GM23338 (cell line): Measurements from ENCODE around the gene PTRH1. TPM values are rescaled to one million over a fixed set of nuclear protein-coding genes. Genes with fewer than 3 reads are reported as not detected.

ENCODE experiments used
- ATAC-seq: fragments of 200-7000 bp; cut with Tn5 transposase; 3 replicates; pipeline ENCODE4 v1.9.1; 2020
- DNase-seq: peaks from one replicate; pipeline ENCODE4 v3.0.0-alpha.2; 2015; ENCODE audit warnings: low spot score
- H2AFZ ChIP-seq: fragments of 200-600 bp; sonication (generic); 2 replicates; pipeline ENCODE4 v1.8.0; 2016; ENCODE audit warnings: antibody characterized with exemption, mild to moderate bottlenecking, moderate library complexity
- H3F3A ChIP-seq: fragments of 200-600 bp; sonication (generic); replicated peaks from 2 replicates; pipeline ENCODE4 v1.8.0; 2017; ENCODE audit warnings: antibody characterized with exemption, mixed run types, low read depth
- H3K27ac ChIP-seq: fragments of 200-600 bp; sonication (generic); 2 replicates; pipeline ENCODE4 v1.6.1; 2016; ENCODE audit warnings: low read depth
- H3K27me3 ChIP-seq: fragments of 200-600 bp; sonication (generic); 2 replicates; pipeline ENCODE4 v1.8.0; 2016; ENCODE audit warnings: mild to moderate bottlenecking, mixed run types, moderate library complexity; ENCODE audit not compliant: insufficient read depth
- H3K36me3 ChIP-seq: fragments of 200-600 bp; sonication (generic); 2 replicates; pipeline ENCODE4 v1.8.0; 2016; ENCODE audit warnings: mild to moderate bottlenecking; ENCODE audit not compliant: insufficient read depth
- H3K4me1 ChIP-seq: fragments of 200-600 bp; sonication (generic); 2 replicates; pipeline ENCODE4 v1.8.0; 2016; ENCODE audit warnings: mild to moderate bottlenecking, moderate library complexity; ENCODE audit not compliant: insufficient read depth
- H3K4me2 ChIP-seq: fragments of 200-600 bp; sonication (generic); 2 replicates; pipeline ENCODE4 v1.7.1; 2017; ENCODE audit warnings: mixed run types
- H3K4me3 ChIP-seq: fragments of 200-600 bp; sonication (generic); 2 replicates; pipeline ENCODE4 v1.6.1; 2016; ENCODE audit warnings: mixed run types
- H3K79me2 ChIP-seq: fragments of 200-600 bp; sonication (generic); replicated peaks from 2 replicates; pipeline ENCODE4 v1.8.0; 2017; ENCODE audit warnings: mild to moderate bottlenecking; ENCODE audit not compliant: insufficient read depth
- H3K9me2 ChIP-seq: fragments of 200-600 bp; sonication (generic); 2 replicates; pipeline ENCODE4 v1.8.0; 2017; ENCODE audit not compliant: insufficient read depth
- H4K20me1 ChIP-seq: fragments of 200-600 bp; sonication (generic); replicated peaks from 2 replicates; pipeline ENCODE4 v1.8.0; 2017; ENCODE audit warnings: mild to moderate bottlenecking; ENCODE audit not compliant: insufficient read depth
- H3K27ac Mint-ChIP-seq: 2 replicates; pipeline ENCODE4 v1.8.0; 2020; ENCODE audit warnings: inconsistent platforms, mild to moderate bottlenecking, moderate library complexity, mixed read lengths
- H3K27me3 Mint-ChIP-seq: 3 replicates; pipeline ENCODE4 v1.8.0; 2022; ENCODE audit warnings: low read depth, mild to moderate bottlenecking, moderate library complexity, mixed read lengths, inconsistent platforms; ENCODE audit not compliant: insufficient read depth, poor library complexity
- H3K36me3 Mint-ChIP-seq: 3 replicates; pipeline ENCODE4 v1.8.0; 2021; ENCODE audit warnings: low read depth, mild to moderate bottlenecking, inconsistent platforms, moderate library complexity, mixed read lengths
- H3K4me1 Mint-ChIP-seq: 3 replicates; pipeline ENCODE4 v1.8.0; 2020; ENCODE audit warnings: mild to moderate bottlenecking, inconsistent platforms, mixed read lengths
- H3K4me3 Mint-ChIP-seq: 3 replicates; pipeline ENCODE4 v1.8.0; 2021; ENCODE audit warnings: moderate library complexity, mild to moderate bottlenecking, inconsistent platforms, mixed read lengths
- H3K9me3 Mint-ChIP-seq: 3 replicates; pipeline ENCODE4 v1.8.0; 2020; ENCODE audit warnings: moderate library complexity, mild to moderate bottlenecking, inconsistent platforms, mixed read lengths
- CREB1 ChIP-seq: fragments of 250-450 bp; sonication (Bioruptor Pico); IDR thresholded peaks from 2 replicates; pipeline ENCODE4 v1.5.0; 2020; ENCODE audit warnings: low read depth, mild to moderate bottlenecking, moderate library complexity
- CTCF ChIP-seq, 2 experiments: fragments of 200-600 bp in 1 of 2; sonication (generic) in 1 of 2; conservative IDR thresholded peaks; 2 replicates each; pipeline versions ENCODE4 v1.5.1 to v1.6.1; 2016 to 2017; ENCODE audit warnings: antibody characterized with exemption in 2 of 2, low read depth in 2 of 2, mild to moderate bottlenecking in 2 of 2, moderate library complexity in 1 of 2
- ETS1 ChIP-seq: IDR thresholded peaks from 2 replicates; pipeline ENCODE4 v1.6.1; 2016; ENCODE audit warnings: antibody characterized with exemption
- EZH2phosphoT487 ChIP-seq: fragments of 200-600 bp; sonication (generic); IDR thresholded peaks from one replicate; pipeline ENCODE4 v1.8.1; 2018; ENCODE audit warnings: antibody characterized with exemption; ENCODE audit not compliant: unreplicated experiment
- JUNB ChIP-seq: IDR thresholded peaks from one replicate; pipeline ENCODE4 v1.6.1; 2016; ENCODE audit warnings: antibody characterized with exemption; ENCODE audit not compliant: unreplicated experiment
- NANOG ChIP-seq: IDR thresholded peaks from 2 replicates; pipeline ENCODE4 v1.6.1; 2016; ENCODE audit warnings: antibody characterized with exemption, borderline replicate concordance
- POLR2AphosphoS5 ChIP-seq: IDR thresholded peaks from 2 replicates; pipeline ENCODE4 v1.6.1; 2016; ENCODE audit warnings: antibody characterized with exemption, low read depth
- STAT1 ChIP-seq: IDR thresholded peaks from one replicate; pipeline ENCODE4 v1.6.1; 2016; ENCODE audit warnings: antibody characterized with exemption; ENCODE audit not compliant: unreplicated experiment
- ZNF114 ChIP-seq: fragments of 250-450 bp; sonication (Bioruptor Pico); IDR thresholded peaks from 2 replicates; pipeline ENCODE4 v1.5.0; 2020; ENCODE audit warnings: mild to moderate bottlenecking, moderate library complexity
- ZNF331 ChIP-seq: fragments of 250-450 bp; sonication (Bioruptor Pico); IDR thresholded peaks from 2 replicates; pipeline ENCODE4 v1.5.0; 2020; ENCODE audit warnings: low read depth, mild to moderate bottlenecking, moderate library complexity
- ZNF462 ChIP-seq: fragments of 250-450 bp; sonication (Bioruptor Pico); IDR thresholded peaks from 2 replicates; pipeline ENCODE4 v1.5.0; 2020; ENCODE audit warnings: mild to moderate bottlenecking, moderate library complexity
- polyA plus RNA-seq: library from polyadenylated mRNA; unstranded; fragments of >200 nt; fragmentation: Nextera tagmentation; extraction: Ambion mirVana; gene quantifications from 2 replicates; pipeline ENCODE4 v1.2.1, GENCODE V29; 2016
- total RNA-seq: library from RNA; depleted of rRNA; stranded (reverse); fragments of >200 nt; shearing (Covaris generic); gene quantifications from 2 replicates; pipeline ENCODE4 v1.2.3, GENCODE V29; 2014

Gene PTRH1
- total and polyA plus RNA-seq, 2 experiments from 2014 or later, result 15.1 to 18.6 TPM

GRCh38 chr9:127680226-127680625 is 35.2 kb downstream of the PTRH1 start:
- no peaks in the 10 kb centered on the region for H3K9me2 ChIP-seq
- TF ChIP-seq ZNF331 (CRISPR knock-in tag), result no peak
- TF ChIP-seq STAT1, result no peak
- no peak for TF ChIP-seq EZH2phosphoT487
- no peak for TF ChIP-seq JUNB
- TF ChIP-seq ZNF114 (CRISPR knock-in tag), result no peak
- TF ChIP-seq CTCF (conservative IDR thresholded peaks at IDR 0.05; ENCODE audit: low read depth in 2 of 2), result no peak
- TF ChIP-seq NANOG, result no peak
- TF ChIP-seq ETS1, result no peak
- no peak for TF ChIP-seq ZNF462 (CRISPR knock-in tag)
- TF ChIP-seq CREB1, result no peak
- TF ChIP-seq POLR2AphosphoS5, result no peak
- peaks cover 5% of the 10 kb centered on the region; the same call in 1 of the 2 replicates for H3K36me3 ChIP-seq
- H3K4me2 ChIP-seq, result no peak overlapping the region
- H3K27ac Mint-ChIP-seq, result no peak overlapping the region
- no peak overlapping the region for H2AFZ ChIP-seq
- ATAC-seq (no peak), DNase-seq (no peak)
- no peaks in the 10 kb centered on the region for H3F3A ChIP-seq
- H3K27ac ChIP-seq, result no peak overlapping the region
- H3K36me3 Mint-ChIP-seq, result peaks cover 24% of the 10 kb centered on the region
- no peaks in the 10 kb centered on the region for H3K27me3 ChIP-seq
- H3K4me3 ChIP-seq, result no peak overlapping the region
- no peak overlapping the region; the same call in 2 of the 3 replicates for H3K4me3 Mint-ChIP-seq
- peaks cover 2% of the 10 kb centered on the region for H3K27me3 Mint-ChIP-seq
- no peaks in the 10 kb centered on the region for H3K79me2 ChIP-seq
- H3K4me1 ChIP-seq, result no peaks in the 10 kb centered on the region
- no peaks in the 10 kb centered on the region for H3K4me1 Mint-ChIP-seq
- H4K20me1 ChIP-seq, result no peaks in the 10 kb centered on the region
- H3K9me3 Mint-ChIP-seq, result no peaks in the 10 kb centered on the region
